Nephron (organoid): Measurements from ENCODE around the gene CHIT1.

Source experiments
- H3K27ac Mint-ChIP-seq, 3 experiments: 2 replicates each; pipeline ENCODE4 v1.8.0; 2020; ENCODE audit warnings: mixed read lengths in 3 of 3, mild to moderate bottlenecking in 2 of 3, moderate library complexity in 1 of 3
- H3K27me3 Mint-ChIP-seq: 2 replicates; pipeline ENCODE4 v1.8.0; 2021; ENCODE audit warnings: low read depth, mild to moderate bottlenecking, moderate library complexity, mixed read lengths
- H3K36me3 Mint-ChIP-seq: 2 replicates; pipeline ENCODE4 v1.8.0; 2020; ENCODE audit warnings: low read depth, mixed read lengths
- H3K4me1 Mint-ChIP-seq: 2 replicates; pipeline ENCODE4 v1.8.0; 2020; ENCODE audit warnings: mixed read lengths
- H3K4me3 Mint-ChIP-seq, 3 experiments: 2 replicates each; pipeline ENCODE4 v1.8.0; 2020; ENCODE audit warnings: mild to moderate bottlenecking in 3 of 3, mixed read lengths in 3 of 3, moderate library complexity in 2 of 3
- H3K9me3 Mint-ChIP-seq: 2 replicates; pipeline ENCODE4 v1.8.0; 2020; ENCODE audit warnings: mixed read lengths
- TF ChIP-seq, protein P1 (sequence below), 3 experiments: fragments of 200-600 bp; sonication (generic); IDR thresholded peaks; one replicate each; pipeline ENCODE4 v1.5.0; 2021; ENCODE audit warnings: antibody characterized with exemption in 3 of 3; ENCODE audit not compliant: unreplicated experiment in 3 of 3

The CHIT1 gene

GRCh38 chr1:203177036-203177405 lies 52.5 kb downstream of the CHIT1 start:
- Mint-ChIP-seq H3K27me3 (peaks cover 17% of the 10 kb centered on the region), H3K9me3 (no peaks in the 10 kb centered on the region), H3K27ac (peak overlapping the region; percentile 11 to 60 (median 52)), H3K4me1 (peaks cover 55% of the 10 kb centered on the region), H3K36me3 (no peaks in the 10 kb centered on the region), H3K4me3 (peak overlapping the region in 2 of 3 experiments; percentile 40 to 94)
- TF ChIP-seq, protein P1, sequence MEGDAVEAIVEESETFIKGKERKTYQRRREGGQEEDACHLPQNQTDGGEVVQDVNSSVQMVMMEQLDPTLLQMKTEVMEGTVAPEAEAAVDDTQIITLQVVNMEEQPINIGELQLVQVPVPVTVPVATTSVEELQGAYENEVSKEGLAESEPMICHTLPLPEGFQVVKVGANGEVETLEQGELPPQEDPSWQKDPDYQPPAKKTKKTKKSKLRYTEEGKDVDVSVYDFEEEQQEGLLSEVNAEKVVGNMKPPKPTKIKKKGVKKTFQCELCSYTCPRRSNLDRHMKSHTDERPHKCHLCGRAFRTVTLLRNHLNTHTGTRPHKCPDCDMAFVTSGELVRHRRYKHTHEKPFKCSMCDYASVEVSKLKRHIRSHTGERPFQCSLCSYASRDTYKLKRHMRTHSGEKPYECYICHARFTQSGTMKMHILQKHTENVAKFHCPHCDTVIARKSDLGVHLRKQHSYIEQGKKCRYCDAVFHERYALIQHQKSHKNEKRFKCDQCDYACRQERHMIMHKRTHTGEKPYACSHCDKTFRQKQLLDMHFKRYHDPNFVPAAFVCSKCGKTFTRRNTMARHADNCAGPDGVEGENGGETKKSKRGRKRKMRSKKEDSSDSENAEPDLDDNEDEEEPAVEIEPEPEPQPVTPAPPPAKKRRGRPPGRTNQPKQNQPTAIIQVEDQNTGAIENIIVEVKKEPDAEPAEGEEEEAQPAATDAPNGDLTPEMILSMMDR (IDR thresholded peaks at IDR 0.05; ENCODE audit: unreplicated experiment in 3 of 3) = no peak

- peak overlapping the region; percentile 11 to 60 (median 52) for H3K27ac Mint-ChIP-seq
- no peaks in the 10 kb centered on the region for H3K36me3 Mint-ChIP-seq
- TF ChIP-seq, protein P1 (IDR thresholded peaks at IDR 0.05; ENCODE audit: unreplicated experiment in 3 of 3) = no peak
- peak overlapping the region in 2 of 3 experiments; percentile 80 to 94 for H3K4me3 Mint-ChIP-seq
- peaks cover 11% of the 10 kb centered on the region for H3K27me3 Mint-ChIP-seq
- H3K9me3 Mint-ChIP-seq = no peaks in the 10 kb centered on the region
- peaks cover 52% of the 10 kb centered on the region for H3K4me1 Mint-ChIP-seq
Measured at GRCh38 chr1:203176273-203177035, 53.0 kb downstream of the CHIT1 start.

DNA sequence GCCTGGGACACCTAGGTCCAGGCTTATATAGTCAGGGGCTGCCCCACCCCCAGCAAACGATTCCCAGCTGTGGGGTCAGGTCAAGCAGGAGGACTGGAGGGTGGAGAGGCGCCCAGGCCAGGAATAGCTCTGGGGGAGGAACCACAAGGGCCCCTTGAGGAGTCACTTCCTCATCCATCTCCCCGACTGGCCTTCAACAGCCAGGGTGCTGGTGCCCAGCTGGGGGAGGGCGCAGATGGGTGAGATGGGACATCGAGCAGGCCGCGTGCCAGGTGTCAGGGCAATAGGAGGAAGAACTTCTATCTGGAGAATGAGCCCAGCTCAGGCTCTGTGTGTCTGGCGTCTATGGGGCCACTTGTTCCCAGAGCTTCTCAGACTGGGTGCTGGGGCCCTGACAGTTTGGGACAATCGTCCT lies 53.6 kb downstream of the CHIT1 start:
- H3K27ac Mint-ChIP-seq = peak overlapping the region in 1 of 3 experiments; percentile 11
- H3K4me3 Mint-ChIP-seq = peak overlapping the region; percentile 49 to 94 (median 80)
- TF ChIP-seq, protein P1 (IDR thresholded peaks at IDR 0.05; ENCODE audit: unreplicated experiment in 3 of 3) = no peak
- H3K36me3 Mint-ChIP-seq = no peaks in the 10 kb centered on the region
- H3K27me3 Mint-ChIP-seq = peaks cover 11% of the 10 kb centered on the region
- H3K4me1 Mint-ChIP-seq = peaks cover 52% of the 10 kb centered on the region
- no peaks in the 10 kb centered on the region for H3K9me3 Mint-ChIP-seq

DNA sequence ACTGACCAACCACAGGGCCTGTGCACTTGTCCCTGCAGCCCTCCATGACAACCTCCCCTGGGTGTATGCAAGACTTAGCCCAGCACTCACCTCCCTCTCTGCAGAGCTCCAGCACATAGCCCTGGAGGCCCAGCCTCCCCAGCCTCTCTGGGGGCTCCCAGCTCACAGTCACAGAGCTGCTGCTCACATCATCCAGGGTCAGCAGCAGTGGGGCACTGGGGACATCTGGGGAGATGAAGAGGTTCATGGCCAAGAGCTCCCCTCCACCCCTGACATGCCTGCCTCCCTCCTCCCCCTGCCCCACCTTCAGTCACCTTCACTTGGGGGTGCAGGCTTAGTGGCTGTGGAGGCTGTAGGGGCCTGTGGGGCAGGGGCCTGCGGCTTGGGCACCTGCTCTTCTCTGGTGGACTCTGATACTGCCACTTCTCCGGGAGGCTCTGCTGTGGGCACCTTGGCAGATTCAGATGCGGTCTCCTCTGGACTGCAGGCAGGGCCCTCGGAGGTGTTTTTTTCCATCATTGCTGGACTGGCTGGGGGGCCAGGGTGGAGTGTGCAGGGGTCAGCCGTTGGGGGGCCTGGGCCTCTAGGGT lies 54.1 kb downstream of the CHIT1 start, which contains the start of gene MYBPH:
Gene MYBPH, minus strand, starts transcription at position 590 of the 590 bp plus-strand sequence. Its CDS starts 71 bp downstream, at position 519.
- Mint-ChIP-seq H3K4me3 (peak within 1 kb of the TSS; percentile 49 to 94 (median 80)), H3K9me3 (no peaks in the 10 kb centered on the region), H3K27me3 (peaks cover 11% of the 10 kb centered on the region), H3K4me1 (peaks cover 52% of the 10 kb centered on the region), H3K27ac (peak within 1 kb of the TSS; percentile 11 to 60 (median 52)), H3K36me3 (no peaks in the 10 kb centered on the region)
- TF ChIP-seq, protein P1 (IDR thresholded peaks at IDR 0.05; ENCODE audit: unreplicated experiment in 3 of 3) = no peak

DNA sequence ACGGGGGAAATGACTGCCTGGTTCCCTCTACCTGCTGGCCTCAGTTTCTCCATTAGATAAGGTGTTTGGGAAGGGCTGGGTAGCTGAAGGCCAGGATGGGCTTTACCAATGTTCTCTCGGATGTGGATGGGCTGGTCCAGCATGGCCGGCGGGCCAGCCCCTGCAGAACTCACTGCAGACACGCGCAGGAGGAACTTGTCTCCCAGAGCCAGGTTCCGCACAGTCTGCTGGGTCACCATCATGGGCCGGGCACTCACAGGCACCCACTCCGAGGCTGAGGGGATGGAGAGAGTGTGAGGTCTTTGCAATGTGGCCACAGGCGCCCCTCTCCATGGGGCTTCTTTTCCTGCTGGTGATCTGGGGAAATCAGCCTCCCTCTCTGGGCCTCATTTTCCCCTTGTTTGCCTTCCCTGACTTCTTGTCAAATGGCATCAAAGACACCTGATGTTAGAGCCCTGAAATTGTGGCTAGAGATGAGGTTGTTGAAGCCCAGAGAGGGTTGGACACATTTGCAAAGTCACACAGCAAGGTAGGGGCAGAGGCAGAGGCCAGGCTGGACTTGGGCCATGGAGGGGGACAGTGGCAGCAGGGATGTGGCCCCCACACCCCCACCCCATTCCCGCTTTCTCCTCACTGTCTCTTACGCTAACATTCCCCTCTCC lies 55.0 kb downstream of the CHIT1 start:
- Mint-ChIP-seq H3K4me3 (peak overlapping the region; percentile 37 to 94 (median 80)), H3K27ac (peak overlapping the region; percentile 35 to 70 (median 64)), H3K9me3 (no peaks in the 10 kb centered on the region), H3K36me3 (no peaks in the 10 kb centered on the region), H3K4me1 (peaks cover 55% of the 10 kb centered on the region), H3K27me3 (peaks cover 11% of the 10 kb centered on the region)
- TF ChIP-seq, protein P1 (IDR thresholded peaks at IDR 0.05; ENCODE audit: unreplicated experiment in 3 of 3) = no peak
